MM.1S (cell line): ENCODE data around the gene LRMDA.

Experiments used
- DNase-seq: peaks from one replicate; pipeline ENCODE4 v3.0.0-alpha.2; 2015
- H2AFZ ChIP-seq: fragments of 300-600 bp; sonication (generic); 2 replicates; pipeline ENCODE4 v1.6.0; 2016; ENCODE audit warnings: antibody characterized with exemption, low read length
- H3F3A ChIP-seq: fragments of 300-600 bp; sonication (generic); 2 replicates; pipeline ENCODE4 v1.6.1; 2016; ENCODE audit warnings: mild to moderate bottlenecking, antibody characterized with exemption, low read length, moderate library complexity, mixed read lengths; ENCODE audit not compliant: insufficient read depth
- H3K27ac ChIP-seq: fragments of 300-600 bp; sonication (generic); 2 replicates; pipeline ENCODE4 v1.5.1; 2016; ENCODE audit warnings: mild to moderate bottlenecking, low read length
- H3K27me3 ChIP-seq: fragments of 300-600 bp; sonication (generic); replicated peaks from 2 replicates; pipeline ENCODE4 v1.6.0; 2016; ENCODE audit warnings: low read length; ENCODE audit not compliant: insufficient read depth
- H3K36me3 ChIP-seq: fragments of 300-600 bp; sonication (generic); replicated peaks from 2 replicates; pipeline ENCODE4 v1.6.1; 2016; ENCODE audit warnings: mild to moderate bottlenecking, low read length, mixed read lengths; ENCODE audit not compliant: insufficient read depth
- H3K4me1 ChIP-seq: fragments of 300-600 bp; sonication (generic); 2 replicates; pipeline ENCODE4 v1.6.1; 2016; ENCODE audit warnings: low read length, mixed read lengths
- H3K4me2 ChIP-seq: fragments of 300-600 bp; sonication (generic); 2 replicates; pipeline ENCODE4 v1.6.0; 2016; ENCODE audit warnings: low read depth, low read length
- H3K4me3 ChIP-seq: fragments of 300-600 bp; sonication (generic); 2 replicates; pipeline ENCODE4 v1.5.1; 2016; ENCODE audit warnings: low read length, mixed read lengths
- H3K79me2 ChIP-seq: fragments of 300-600 bp; sonication (generic); 2 replicates; pipeline ENCODE4 v1.6.1; 2016; ENCODE audit warnings: mixed run types, low read length, mixed read lengths
- H3K9ac ChIP-seq: fragments of 300-600 bp; sonication (generic); 2 replicates; pipeline ENCODE4 v1.6.1; 2016; ENCODE audit warnings: low read length, mixed read lengths
- H3K9me2 ChIP-seq: fragments of 300-600 bp; sonication (generic); replicated peaks from 2 replicates; pipeline ENCODE4 v1.6.1; 2016; ENCODE audit warnings: mild to moderate bottlenecking, low read length, mixed read lengths; ENCODE audit not compliant: insufficient read depth
- H3K9me3 ChIP-seq: fragments of 300-600 bp; sonication (generic); replicated peaks from 2 replicates; pipeline ENCODE4 v1.6.1; 2016; ENCODE audit warnings: mild to moderate bottlenecking, low read length, mixed read lengths; ENCODE audit not compliant: insufficient read depth
- H4K20me1 ChIP-seq: fragments of 300-600 bp; sonication (generic); 2 replicates; pipeline ENCODE4 v1.6.1; 2016; ENCODE audit warnings: mild to moderate bottlenecking, low read length, moderate library complexity, mixed read lengths; ENCODE audit not compliant: insufficient read depth
- EZH2 ChIP-seq: fragments of 300-600 bp; sonication (generic); optimal IDR thresholded peaks from 2 replicates; pipeline ENCODE3; 2017; ENCODE audit warnings: low read depth, mild to moderate bottlenecking, antibody characterized with exemption, low read length, mixed read lengths
- EZH2phosphoT487 ChIP-seq: fragments of 300-600 bp; sonication (generic); IDR thresholded peaks from 2 replicates; pipeline ENCODE4 v1.6.1; 2018; ENCODE audit warnings: antibody characterized with exemption, low read length
- TF ChIP-seq, protein P1 (sequence below): fragments of 300-600 bp; sonication (generic); IDR thresholded peaks from 2 replicates; pipeline ENCODE4 v1.5.1; 2016; ENCODE audit warnings: antibody characterized with exemption, low read length, mixed read lengths

LRMDA gene

DNA sequence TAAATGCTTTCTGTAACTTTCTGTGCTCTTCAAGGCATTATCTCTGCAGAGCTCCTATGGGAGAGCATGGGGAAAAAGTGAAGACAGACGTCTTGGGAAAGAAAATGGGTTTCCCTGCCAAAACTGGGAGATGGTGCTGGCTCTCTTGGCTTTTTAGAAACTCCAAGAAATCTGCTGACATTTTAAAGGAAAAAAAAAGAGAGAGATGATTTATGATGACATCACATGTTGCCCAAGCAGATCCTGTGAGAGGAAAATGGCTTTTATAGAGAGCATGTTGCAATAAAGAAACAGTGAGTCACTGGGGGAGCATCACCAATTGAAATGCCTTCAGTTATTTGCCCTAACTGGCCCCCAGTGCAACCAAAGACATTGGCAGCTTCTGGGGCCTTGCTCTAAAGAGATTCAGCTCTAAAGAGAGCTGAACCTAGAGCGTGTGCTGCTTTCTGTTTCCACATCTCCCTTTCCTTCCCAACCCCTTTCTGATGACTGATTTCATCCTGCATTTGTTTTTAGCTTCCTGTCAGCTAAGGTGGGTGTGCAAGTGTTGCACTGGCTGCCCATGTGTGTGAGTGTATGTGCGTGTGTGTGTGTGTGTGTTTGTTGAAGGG, 37.7 kb downstream of the LRMDA start:
- H4K20me1 ChIP-seq = no peaks in the 10 kb centered on the region
- no peaks in the 10 kb centered on the region for H3F3A ChIP-seq
- H3K36me3 ChIP-seq = no peaks in the 10 kb centered on the region
- DNase-seq = no peak
- H3K4me1 ChIP-seq = no peaks in the 10 kb centered on the region
- H3K27ac ChIP-seq = no peak overlapping the region
- H3K27me3 ChIP-seq = no peaks in the 10 kb centered on the region
- H3K9me3 ChIP-seq = no peaks in the 10 kb centered on the region
- no peak for TF ChIP-seq EZH2
- TF ChIP-seq, protein P1, sequence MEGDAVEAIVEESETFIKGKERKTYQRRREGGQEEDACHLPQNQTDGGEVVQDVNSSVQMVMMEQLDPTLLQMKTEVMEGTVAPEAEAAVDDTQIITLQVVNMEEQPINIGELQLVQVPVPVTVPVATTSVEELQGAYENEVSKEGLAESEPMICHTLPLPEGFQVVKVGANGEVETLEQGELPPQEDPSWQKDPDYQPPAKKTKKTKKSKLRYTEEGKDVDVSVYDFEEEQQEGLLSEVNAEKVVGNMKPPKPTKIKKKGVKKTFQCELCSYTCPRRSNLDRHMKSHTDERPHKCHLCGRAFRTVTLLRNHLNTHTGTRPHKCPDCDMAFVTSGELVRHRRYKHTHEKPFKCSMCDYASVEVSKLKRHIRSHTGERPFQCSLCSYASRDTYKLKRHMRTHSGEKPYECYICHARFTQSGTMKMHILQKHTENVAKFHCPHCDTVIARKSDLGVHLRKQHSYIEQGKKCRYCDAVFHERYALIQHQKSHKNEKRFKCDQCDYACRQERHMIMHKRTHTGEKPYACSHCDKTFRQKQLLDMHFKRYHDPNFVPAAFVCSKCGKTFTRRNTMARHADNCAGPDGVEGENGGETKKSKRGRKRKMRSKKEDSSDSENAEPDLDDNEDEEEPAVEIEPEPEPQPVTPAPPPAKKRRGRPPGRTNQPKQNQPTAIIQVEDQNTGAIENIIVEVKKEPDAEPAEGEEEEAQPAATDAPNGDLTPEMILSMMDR = no peak
- no peak for TF ChIP-seq EZH2phosphoT487
- no peaks in the 10 kb centered on the region for H3K79me2 ChIP-seq
- H2AFZ ChIP-seq = no peak overlapping the region
- no peak overlapping the region for H3K9ac ChIP-seq
- H3K9me2 ChIP-seq = no peaks in the 10 kb centered on the region
- H3K4me2 ChIP-seq = no peak overlapping the region
- no peak overlapping the region for H3K4me3 ChIP-seq

DNA sequence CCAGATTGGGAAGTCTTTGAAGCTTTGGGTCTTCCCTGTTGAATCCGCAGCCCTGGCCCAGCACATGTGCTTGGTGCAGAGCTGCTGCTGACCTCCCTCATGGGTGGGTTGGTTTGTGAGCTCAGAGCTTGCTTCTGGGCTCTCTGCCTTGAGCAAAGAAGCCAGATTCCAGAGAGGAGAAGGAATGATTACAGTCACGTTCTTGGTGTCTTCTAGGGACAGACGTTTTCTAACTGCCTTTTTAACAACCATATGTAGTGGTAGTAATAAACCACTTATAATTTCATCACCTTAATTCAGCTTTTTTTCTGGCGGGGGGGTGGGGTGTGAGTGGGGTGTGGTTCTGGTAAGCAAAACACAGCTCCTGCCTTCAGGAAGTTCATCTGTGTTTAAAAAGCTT, 39.5 kb downstream of the LRMDA start:
- Histone ChIP-seq H3K4me2 (no peak overlapping the region), H3K9me3 (no peaks in the 10 kb centered on the region), H3K9me2 (no peaks in the 10 kb centered on the region), H3K36me3 (no peaks in the 10 kb centered on the region), H3K27ac (no peak overlapping the region), H3F3A (no peaks in the 10 kb centered on the region), H3K27me3 (no peaks in the 10 kb centered on the region), H2AFZ (no peak overlapping the region), H3K4me3 (no peak overlapping the region), H3K9ac (no peak overlapping the region), H3K4me1 (no peaks in the 10 kb centered on the region), H4K20me1 (no peaks in the 10 kb centered on the region), H3K79me2 (no peaks in the 10 kb centered on the region)
- DNase-seq = no peak
- no peak for TF ChIP-seq EZH2phosphoT487
- TF ChIP-seq EZH2 = no peak
- TF ChIP-seq, protein P1 = no peak

DNA sequence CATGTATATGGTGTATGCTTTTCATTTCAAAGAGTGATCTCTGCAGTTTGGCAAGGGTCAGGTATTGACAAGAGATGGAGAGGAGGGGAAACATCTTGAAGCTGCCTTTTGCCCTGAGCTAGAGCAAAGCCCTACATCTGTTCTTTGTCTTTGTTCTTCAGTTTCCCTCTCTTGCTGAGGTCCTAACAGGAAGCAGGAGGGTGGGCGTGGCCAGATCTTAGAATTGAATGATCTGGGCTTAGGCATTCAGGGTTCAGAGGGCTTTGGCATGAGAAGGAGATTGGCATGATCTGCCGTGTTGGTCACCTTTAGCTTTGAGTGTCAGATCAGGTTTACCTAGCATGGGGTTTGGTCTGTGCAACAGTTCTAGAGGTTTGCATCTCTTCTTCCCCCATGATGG, 41.3 kb downstream of the LRMDA start:
- no peaks in the 10 kb centered on the region for H3K9me3 ChIP-seq
- H3K79me2 ChIP-seq = no peaks in the 10 kb centered on the region
- no peaks in the 10 kb centered on the region for H3K4me1 ChIP-seq
- H3K9ac ChIP-seq = no peak overlapping the region
- no peak overlapping the region for H3K27ac ChIP-seq
- no peaks in the 10 kb centered on the region for H3F3A ChIP-seq
- H2AFZ ChIP-seq = no peak overlapping the region
- H3K9me2 ChIP-seq = no peaks in the 10 kb centered on the region
- H3K4me2 ChIP-seq = no peak overlapping the region
- no peak for DNase-seq
- H3K27me3 ChIP-seq = no peaks in the 10 kb centered on the region
- H3K4me3 ChIP-seq = no peak overlapping the region
- TF ChIP-seq EZH2phosphoT487 = no peak
- TF ChIP-seq, protein P1 = no peak
- no peak for TF ChIP-seq EZH2
- H4K20me1 ChIP-seq = no peaks in the 10 kb centered on the region
- H3K36me3 ChIP-seq = no peaks in the 10 kb centered on the region
